IMR-90 (cell line): ENCODE data around the gene FUBP3. TPM values are rescaled to one million over a fixed set of nuclear protein-coding genes. Genes with fewer than 3 reads are reported as not detected.

ENCODE experiments used
- ATAC-seq: fragments of 200-7000 bp; cut with Tn5 transposase; 2 replicates; pipeline ENCODE4 v1.9.1; 2020; ENCODE audit warnings: low read depth, mild to moderate bottlenecking, moderate library complexity
- BruUV-seq: library from RNA; stranded (reverse); fragments of 400-500 nt; replicated peaks from 2 replicates; lab custom pipeline; 2021; lab: Mats Ljungman, UMichigan
- CTCF ChIA-PET: fragments of 300-600 bp; formaldehyde crosslinking; extraction: SDS; loops from one replicate; lab custom pipeline; 2021; ENCODE audit warnings: antibody characterized with exemption; lab: Yijun Ruan, JAX
- POLR2A ChIA-PET: fragments of 300-600 bp; sonication (Branson Sonifier 250); formaldehyde crosslinking; loops from one replicate; lab custom pipeline; 2022; ENCODE audit warnings: antibody characterized with exemption; ENCODE audit not compliant: unreplicated experiment; lab: Charles Lee
- DNase-seq: peaks from one replicate; pipeline ENCODE4 v3.0.0; 2013
- H2AFZ ChIP-seq: replicated peaks from 2 replicates; pipeline ENCODE3; 2013; ENCODE audit warnings: low read length, mild to moderate bottlenecking; ENCODE audit not compliant: poor library complexity
- H2AK5ac ChIP-seq: 2 replicates; pipeline ENCODE4 v1.6.1; 2013; ENCODE audit warnings: low read depth, low read length, inconsistent platforms
- H2AK9ac ChIP-seq: replicated peaks from 2 replicates; pipeline ENCODE3; 2013; ENCODE audit warnings: mild to moderate bottlenecking, low read depth, low read length, moderate library complexity; ENCODE audit not compliant: poor library complexity
- H2BK120ac ChIP-seq: 2 replicates; pipeline ENCODE4 v1.6.1; 2013; ENCODE audit warnings: low read depth, low read length, inconsistent platforms
- H2BK15ac ChIP-seq: 3 replicates; pipeline ENCODE4 v1.6.1; 2013; ENCODE audit warnings: low read depth, low read length, inconsistent platforms
- H2BK20ac ChIP-seq: 2 replicates; pipeline ENCODE4 v1.6.1; 2013; ENCODE audit warnings: low read depth, mild to moderate bottlenecking, inconsistent platforms, low read length, moderate library complexity
- H2BK5ac ChIP-seq: 2 replicates; pipeline ENCODE4 v1.6.1; 2013; ENCODE audit warnings: mild to moderate bottlenecking, low read depth, low read length, inconsistent platforms; ENCODE audit not compliant: poor library complexity, severe bottlenecking
- H3K14ac ChIP-seq: replicated peaks from 2 replicates; pipeline ENCODE4 v1.6.1; 2013; ENCODE audit warnings: low read depth, low read length, inconsistent platforms
- H3K18ac ChIP-seq: 2 replicates; pipeline ENCODE4 v1.6.1; 2013; ENCODE audit warnings: low read depth, low read length, control low read depth
- H3K23ac ChIP-seq: 2 replicates; pipeline ENCODE4 v1.6.1; 2013; ENCODE audit warnings: low read depth, low read length, inconsistent platforms
- H3K27ac ChIP-seq: 2 replicates; pipeline ENCODE4 v1.5.1; 2013; ENCODE audit warnings: mild to moderate bottlenecking, control low read depth, low read length; ENCODE audit not compliant: insufficient read depth
- H3K27me3 ChIP-seq: 2 replicates; pipeline ENCODE4 v1.6.1; 2013; ENCODE audit warnings: low read length; ENCODE audit not compliant: control insufficient read depth, insufficient read depth
- H3K36me3 ChIP-seq: 2 replicates; pipeline ENCODE4 v1.6.1; 2013; ENCODE audit warnings: low read length, mixed read lengths; ENCODE audit not compliant: control insufficient read depth, insufficient read depth
- H3K4ac ChIP-seq: 2 replicates; pipeline ENCODE4 v1.6.1; 2013; ENCODE audit warnings: low read depth, low read length, inconsistent platforms
- H3K4me1 ChIP-seq: 2 replicates; pipeline ENCODE4 v1.6.1; 2013; ENCODE audit warnings: low read length, mixed read lengths; ENCODE audit not compliant: control insufficient read depth, insufficient read depth
- H3K4me2 ChIP-seq: 2 replicates; pipeline ENCODE4 v1.6.1; 2013; ENCODE audit warnings: low read depth, mild to moderate bottlenecking, control low read depth, low read length, moderate library complexity
- H3K4me3 ChIP-seq: 2 replicates; pipeline ENCODE4 v1.5.1; 2013; ENCODE audit warnings: low read depth, mild to moderate bottlenecking, control low read depth, low read length, moderate library complexity; ENCODE audit not compliant: insufficient read depth
- H3K56ac ChIP-seq: 2 replicates; pipeline ENCODE4 v1.6.1; 2013; ENCODE audit warnings: low read length, inconsistent platforms; ENCODE audit not compliant: insufficient read depth; ENCODE audit errors: extremely low read depth
- H3K79me1 ChIP-seq, 2 experiments: 2 replicates each; pipeline ENCODE4 v1.6.1; 2013; ENCODE audit warnings: low read length in 2 of 2, inconsistent platforms in 1 of 2, low read depth in 1 of 2
- H3K9ac ChIP-seq: 2 replicates; pipeline ENCODE4 v1.6.1; 2013; ENCODE audit warnings: low read depth, low read length, control low read depth
- H3K9me1 ChIP-seq: 2 replicates; pipeline ENCODE4 v1.6.1; 2013; ENCODE audit warnings: low read length, inconsistent platforms; ENCODE audit not compliant: insufficient read depth
- H3K9me3 ChIP-seq: 2 replicates; pipeline ENCODE4 v1.6.1; 2013; ENCODE audit warnings: low read length; ENCODE audit not compliant: control insufficient read depth, insufficient read depth
- H4K20me1 ChIP-seq: 2 replicates; pipeline ENCODE4 v1.6.1; 2013; ENCODE audit warnings: low read length, inconsistent platforms; ENCODE audit not compliant: insufficient read depth
- H4K5ac ChIP-seq: 2 replicates; pipeline ENCODE4 v1.6.1; 2013; ENCODE audit warnings: mild to moderate bottlenecking, low read depth, low read length, control low read depth
- H4K8ac ChIP-seq, 2 experiments: 2 replicates each; pipeline ENCODE4 v1.6.1; 2013; ENCODE audit warnings: low read depth in 2 of 2, low read length in 2 of 2, control low read depth in 1 of 2, inconsistent platforms in 1 of 2
- H4K91ac ChIP-seq: 2 replicates; pipeline ENCODE4 v1.6.1; 2013; ENCODE audit warnings: low read depth, low read length, inconsistent platforms; ENCODE audit not compliant: insufficient read depth
- CHD1 ChIP-seq: IDR thresholded peaks from 2 replicates; pipeline ENCODE4 v1.6.1; 2012; ENCODE audit warnings: low read depth, low read length, improper control_type of control experiment
- MXI1 ChIP-seq: IDR thresholded peaks from 2 replicates; pipeline ENCODE4 v1.6.1; 2012; ENCODE audit warnings: low read depth, mild to moderate bottlenecking, low read length, moderate library complexity, borderline replicate concordance
- RCOR1 ChIP-seq: IDR thresholded peaks from 2 replicates; pipeline ENCODE4 v1.6.1; 2012; ENCODE audit warnings: mild to moderate bottlenecking, low read length, improper control_type of control experiment; ENCODE audit not compliant: insufficient replicate concordance
- USF2 ChIP-seq: fragments of 150-350 bp; IDR thresholded peaks from 2 replicates; pipeline ENCODE4 v1.6.1; 2017; ENCODE audit warnings: mild to moderate bottlenecking, antibody characterized with exemption, low read length, low read depth
- WGBS, 2 experiments: methylation state at CpG; one replicate each; pipeline versions ENCODE4 v1.1.5 to v1.1.7; 2013; ENCODE audit warnings: missing lambda C conversion rate in 2 of 2; ENCODE audit not compliant: insufficient read length in 1 of 2; ENCODE audit errors: extremely low coverage in 2 of 2; 5-methylcytosine and 5-hydroxymethylcytosine counted together
- dilution Hi-C: fragments of 300-500 bp; cut with HindIII; formaldehyde crosslinking; loops from one replicate; pipeline ENCODE4 v1.14.3; 2018; ENCODE audit warnings: low sequenced_read_pairs; ENCODE audit not compliant: unreplicated experiment
- in situ Hi-C: fragments of 300-500 bp; cut with MboI; formaldehyde crosslinking; loops from 3 replicates; pipeline ENCODE4 v1.14.3; 2019; ENCODE audit warnings: low sequenced_read_pairs, inconsistent platforms, mixed read lengths
- intact Hi-C: fragments of 100-400 bp; cut with micrococcal nuclease; formaldehyde crosslinking; loops from 2 replicates; pipeline ENCODE4 v1.10.0; 2022
- polyA plus RNA-seq, 3 experiments: library from polyadenylated mRNA; depleted of rRNA; stranded (reverse); fragments of >200 nt; gene quantifications; 2 replicates each; pipeline ENCODE4 v1.2.3, GENCODE V29; 2012; ENCODE audit warnings: low replicate concordance in 1 of 3
- total RNA-seq: library from RNA; depleted of rRNA; stranded (reverse); fragments of >200 nt; gene quantifications from 2 replicates; pipeline ENCODE4 v1.2.3, GENCODE V29; 2012
- TF ChIP-seq, protein P1 (sequence below): conservative IDR thresholded peaks from 2 replicates; pipeline ENCODE4 v1.5.1; 2012; ENCODE audit warnings: mild to moderate bottlenecking, low read depth, low read length, improper control_type of control experiment

FUBP3 gene
- total and polyA plus RNA-seq, 2 of the 4 experiments (the other 2 are of a cell fraction), result 32.3 to 50.1 TPM

- H3K27ac ChIP-seq, result no peak overlapping the region
- H3K4me2 ChIP-seq, result no peak overlapping the region
- H3K14ac ChIP-seq, result no peak overlapping the region
- H4K20me1 ChIP-seq, result no peaks in the 10 kb centered on the region
- no peaks in the 10 kb centered on the region for H3K79me1 ChIP-seq
- WGBS, 2 experiments, result 73% methylated on average over 2 of the region's 3 CpGs; no CpG with 5 or more reads in 1 of the 2 experiments
- no peak for DNase-seq
- no peak for ATAC-seq
- H3K9me1 ChIP-seq, result no peaks in the 10 kb centered on the region
- no peak overlapping the region for H2AFZ ChIP-seq
- peaks cover 74% of the 10 kb centered on the region for H3K27me3 ChIP-seq
- no peak overlapping the region for H2AK9ac ChIP-seq
- H3K4me3 ChIP-seq, result no peak overlapping the region
- H3K56ac ChIP-seq, result no peak overlapping the region
- ChIA-PET POLR2A (no interaction called here), CTCF (no interaction called here)
- no peaks in the 10 kb centered on the region; the same call in 1 of the 2 replicates for H3K4me1 ChIP-seq
- no peak overlapping the region for H4K91ac ChIP-seq
- no peaks in the 10 kb centered on the region for H3K9me3 ChIP-seq
- no peak overlapping the region for H2BK5ac ChIP-seq
- H4K5ac ChIP-seq, result no peak overlapping the region
- H2AK5ac ChIP-seq, result no peak overlapping the region
- no peaks in the 10 kb centered on the region for H3K36me3 ChIP-seq
- no peak overlapping the region for H3K23ac ChIP-seq
- intact Hi-C loops, result no loop called here
- no peak overlapping the region for H4K8ac ChIP-seq
- no peak overlapping the region for H2BK20ac ChIP-seq
- dilution Hi-C loops, result no loop called here
- no peak overlapping the region for H3K4ac ChIP-seq
- no peak overlapping the region for H3K18ac ChIP-seq
- TF ChIP-seq, protein P1, sequence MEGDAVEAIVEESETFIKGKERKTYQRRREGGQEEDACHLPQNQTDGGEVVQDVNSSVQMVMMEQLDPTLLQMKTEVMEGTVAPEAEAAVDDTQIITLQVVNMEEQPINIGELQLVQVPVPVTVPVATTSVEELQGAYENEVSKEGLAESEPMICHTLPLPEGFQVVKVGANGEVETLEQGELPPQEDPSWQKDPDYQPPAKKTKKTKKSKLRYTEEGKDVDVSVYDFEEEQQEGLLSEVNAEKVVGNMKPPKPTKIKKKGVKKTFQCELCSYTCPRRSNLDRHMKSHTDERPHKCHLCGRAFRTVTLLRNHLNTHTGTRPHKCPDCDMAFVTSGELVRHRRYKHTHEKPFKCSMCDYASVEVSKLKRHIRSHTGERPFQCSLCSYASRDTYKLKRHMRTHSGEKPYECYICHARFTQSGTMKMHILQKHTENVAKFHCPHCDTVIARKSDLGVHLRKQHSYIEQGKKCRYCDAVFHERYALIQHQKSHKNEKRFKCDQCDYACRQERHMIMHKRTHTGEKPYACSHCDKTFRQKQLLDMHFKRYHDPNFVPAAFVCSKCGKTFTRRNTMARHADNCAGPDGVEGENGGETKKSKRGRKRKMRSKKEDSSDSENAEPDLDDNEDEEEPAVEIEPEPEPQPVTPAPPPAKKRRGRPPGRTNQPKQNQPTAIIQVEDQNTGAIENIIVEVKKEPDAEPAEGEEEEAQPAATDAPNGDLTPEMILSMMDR, result no peak
- TF ChIP-seq CHD1 (no peak), RCOR1 (no peak), MXI1 (no peak), USF2 (no peak)
- no peak overlapping the region for H2BK120ac ChIP-seq
- in situ Hi-C loops, result no loop called here
- BruUV-seq, result no TSS peak
- no peak overlapping the region for H2BK15ac ChIP-seq
- H3K9ac ChIP-seq, result no peak overlapping the region
These were observed 42.7 kb upstream of the FUBP3 start for GRCh38 chr9:130536701-130537107.
